ENCODE results near the gene APOE.
A peak's percentile ranks its signal among the peaks of the same experiment; 100 is the strongest.
"Not testable (repeated sequence)": the region's sequence is repeated elsewhere in the genome, so short reads cannot be mapped to it uniquely, and the experiment has no call there.

The APOE gene

DNA sequence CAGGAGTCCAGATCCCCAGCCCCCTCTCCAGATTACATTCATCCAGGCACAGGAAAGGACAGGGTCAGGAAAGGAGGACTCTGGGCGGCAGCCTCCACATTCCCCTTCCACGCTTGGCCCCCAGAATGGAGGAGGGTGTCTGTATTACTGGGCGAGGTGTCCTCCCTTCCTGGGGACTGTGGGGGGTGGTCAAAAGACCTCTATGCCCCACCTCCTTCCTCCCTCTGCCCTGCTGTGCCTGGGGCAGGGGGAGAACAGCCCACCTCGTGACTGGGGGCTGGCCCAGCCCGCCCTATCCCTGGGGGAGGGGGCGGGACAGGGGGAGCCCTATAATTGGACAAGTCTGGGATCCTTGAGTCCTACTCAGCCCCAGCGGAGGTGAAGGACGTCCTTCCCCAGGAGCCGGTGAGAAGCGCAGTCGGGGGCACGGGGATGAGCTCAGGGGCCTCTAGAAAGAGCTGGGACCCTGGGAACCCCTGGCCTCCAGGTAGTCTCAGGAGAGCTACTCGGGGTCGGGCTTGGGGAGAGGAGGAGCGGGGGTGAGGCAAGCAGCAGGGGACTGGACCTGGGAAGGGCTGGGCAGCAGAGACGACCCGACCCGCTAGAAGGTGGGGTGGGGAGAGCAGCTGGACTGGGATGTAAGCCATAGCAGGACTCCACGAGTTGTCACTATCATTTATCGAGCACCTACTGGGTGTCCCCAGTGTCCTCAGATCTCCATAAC lies at the start of gene APOE:
APOE (plus strand) TSS at position 360 of the 724 bp plus-strand sequence. CDS start 829 bp downstream, outside the sequence.
- DNase-seq (ENCODE audit: low spot score): no peak

DNA sequence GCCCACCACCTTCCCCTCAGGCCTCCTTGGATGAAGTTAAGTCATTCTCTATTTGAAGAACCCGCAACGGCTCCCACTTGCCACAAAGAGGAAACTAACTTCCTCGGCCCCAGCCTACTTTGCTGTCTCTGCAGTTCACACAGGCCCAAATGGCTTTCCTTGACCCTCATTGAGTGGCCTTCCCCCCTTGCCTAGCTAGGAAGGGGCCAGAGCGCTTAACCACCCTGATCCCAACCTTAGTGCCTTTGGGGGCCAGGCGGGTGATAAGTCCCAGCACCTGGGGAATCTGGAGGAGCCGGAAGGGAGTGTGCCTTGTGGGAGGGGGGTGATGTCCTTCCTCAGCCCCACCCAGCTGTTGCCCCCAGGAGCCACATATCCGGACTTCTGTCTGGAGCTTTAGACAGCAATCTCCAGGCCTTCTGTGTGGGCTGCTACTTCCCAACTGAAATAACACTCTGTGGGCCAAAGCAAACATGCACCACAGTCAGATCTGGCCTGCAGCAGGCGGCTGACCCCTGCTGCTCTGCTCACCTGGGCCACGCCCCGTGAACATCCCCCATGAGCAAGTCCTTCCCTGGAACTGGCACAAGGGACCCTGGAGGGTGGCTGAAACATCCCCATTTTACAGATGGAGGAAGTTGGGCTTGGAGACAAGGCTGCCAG lies 49.0 kb upstream of the APOE start:
- DNase-seq (ENCODE audit: low spot score): no peak

DNA sequence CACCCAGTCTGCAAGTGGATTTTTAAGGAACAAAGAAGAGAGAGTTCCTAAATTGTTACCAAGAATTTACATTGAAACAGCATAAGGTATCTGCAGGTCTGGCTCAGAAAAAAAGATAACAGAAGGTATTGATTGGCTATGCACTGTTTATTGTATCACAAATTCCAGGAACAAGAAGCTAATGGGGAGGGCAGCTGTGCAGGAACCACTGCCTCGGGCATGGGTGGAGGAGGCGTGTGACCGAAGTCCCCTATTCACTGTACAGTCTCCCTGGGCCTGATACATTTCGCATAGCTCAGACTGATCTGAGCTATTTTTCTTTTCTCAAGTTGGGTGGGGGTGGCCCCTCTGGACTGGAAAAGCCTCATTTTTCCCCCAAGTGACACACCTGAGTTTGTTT lies 47.8 kb upstream of the APOE start:
- DNase-seq (ENCODE audit: low spot score): no peak

DNA sequence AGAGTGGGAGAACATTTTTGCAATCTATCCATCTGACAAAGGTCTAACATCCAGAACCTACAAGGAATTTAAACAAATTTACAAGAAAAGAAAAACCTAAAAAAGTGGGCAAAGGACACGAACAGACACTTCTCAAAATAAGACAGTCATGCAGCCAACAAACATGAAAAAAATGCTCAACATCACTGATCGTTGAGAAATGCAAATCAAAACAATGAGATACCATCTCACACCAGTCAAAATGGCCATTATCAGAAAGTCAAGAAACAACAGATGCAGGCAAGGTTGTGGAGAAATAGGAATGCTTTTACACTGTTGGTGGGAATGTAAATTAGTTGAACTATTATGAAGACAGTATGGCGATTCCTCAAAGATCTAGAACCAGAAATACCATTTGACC lies 44.0 kb upstream of the APOE start:
- not testable (repeated sequence) for DNase-seq (ENCODE audit: low spot score)

DNA sequence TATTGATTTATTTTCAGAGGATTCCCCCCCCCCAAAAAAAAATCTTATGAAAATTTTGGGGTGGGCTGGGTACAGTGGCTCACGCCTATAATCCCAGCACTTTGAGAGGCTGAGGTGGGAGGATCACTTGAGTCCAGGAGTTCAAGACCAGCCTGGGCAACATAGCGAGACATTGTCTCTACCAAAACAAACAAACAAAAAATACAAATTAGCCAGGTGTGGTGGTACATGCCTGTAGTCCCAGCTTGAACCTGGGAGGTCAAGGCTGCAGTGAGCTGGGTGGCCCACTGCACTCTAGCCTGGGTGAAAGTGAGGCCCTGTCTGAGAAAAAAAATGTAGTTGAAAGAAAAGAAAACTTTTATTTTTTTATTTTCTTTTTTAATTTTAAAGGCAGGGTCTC lies 41.6 kb upstream of the APOE start:
- DNase-seq (ENCODE audit: low spot score): no peak

DNA sequence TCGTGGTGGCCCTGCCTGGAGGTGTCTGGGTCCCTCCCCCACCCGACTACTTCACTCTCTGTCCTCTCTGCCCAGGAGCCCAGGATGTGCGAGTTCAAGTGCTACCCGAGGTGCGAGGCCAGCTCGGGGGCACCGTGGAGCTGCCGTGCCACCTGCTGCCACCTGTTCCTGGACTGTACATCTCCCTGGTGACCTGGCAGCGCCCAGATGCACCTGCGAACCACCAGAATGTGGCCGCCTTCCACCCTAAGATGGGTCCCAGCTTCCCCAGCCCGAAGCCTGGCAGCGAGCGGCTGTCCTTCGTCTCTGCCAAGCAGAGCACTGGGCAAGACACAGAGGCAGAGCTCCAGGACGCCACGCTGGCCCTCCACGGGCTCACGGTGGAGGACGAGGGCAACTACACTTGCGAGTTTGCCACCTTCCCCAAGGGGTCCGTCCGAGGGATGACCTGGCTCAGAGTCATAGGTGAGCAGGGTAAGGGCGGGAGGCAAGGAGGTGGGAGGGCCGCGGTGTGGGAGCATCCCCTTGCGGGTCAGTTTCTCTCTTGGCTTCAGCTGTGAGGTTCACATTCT lies 40.3 kb upstream of the APOE start:
- DNase-seq (ENCODE audit: low spot score): no peak

DNA sequence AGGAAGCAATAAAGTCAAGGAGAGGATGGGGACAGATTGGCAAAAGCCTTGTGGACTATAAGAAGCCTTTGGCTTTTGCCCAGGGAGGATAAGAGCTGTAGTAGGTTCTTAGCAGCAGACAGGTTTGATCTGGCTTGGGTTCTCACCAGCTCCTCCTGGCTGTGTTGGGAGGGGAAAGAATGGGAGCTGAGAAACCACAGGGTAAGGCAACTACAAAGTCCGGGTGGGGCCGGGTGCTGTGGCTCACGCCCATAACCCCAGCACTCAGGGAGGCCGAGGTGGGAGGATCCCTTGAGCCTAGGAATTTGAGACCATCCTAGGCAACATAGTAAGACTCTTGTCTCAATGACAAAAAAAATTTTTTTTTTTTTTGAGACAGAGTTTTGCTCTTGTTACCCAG lies 38.9 kb upstream of the APOE start:
- DNase-seq (ENCODE audit: low spot score): no peak

DNA sequence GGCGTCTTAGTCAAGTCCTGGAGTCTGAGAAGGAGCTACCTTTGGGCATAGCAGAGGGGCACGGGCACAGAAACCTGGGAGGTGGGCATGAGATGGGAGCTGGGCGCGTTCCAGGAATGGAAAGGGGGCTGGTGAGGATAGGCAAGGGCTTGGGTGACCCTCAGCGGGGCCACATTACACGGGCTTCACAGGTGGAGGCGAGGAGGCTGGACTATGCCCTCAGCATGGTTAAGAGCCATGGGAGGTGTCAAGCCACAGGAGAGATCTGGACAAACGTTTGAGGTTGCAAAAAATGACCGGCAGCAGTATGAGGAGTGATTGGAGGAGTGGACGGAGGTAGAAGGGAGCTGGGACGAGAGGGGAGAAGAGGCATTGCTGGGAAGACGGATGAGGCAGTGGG lies 38.0 kb upstream of the APOE start:
- DNase-seq (ENCODE audit: low spot score): no peak

DNA sequence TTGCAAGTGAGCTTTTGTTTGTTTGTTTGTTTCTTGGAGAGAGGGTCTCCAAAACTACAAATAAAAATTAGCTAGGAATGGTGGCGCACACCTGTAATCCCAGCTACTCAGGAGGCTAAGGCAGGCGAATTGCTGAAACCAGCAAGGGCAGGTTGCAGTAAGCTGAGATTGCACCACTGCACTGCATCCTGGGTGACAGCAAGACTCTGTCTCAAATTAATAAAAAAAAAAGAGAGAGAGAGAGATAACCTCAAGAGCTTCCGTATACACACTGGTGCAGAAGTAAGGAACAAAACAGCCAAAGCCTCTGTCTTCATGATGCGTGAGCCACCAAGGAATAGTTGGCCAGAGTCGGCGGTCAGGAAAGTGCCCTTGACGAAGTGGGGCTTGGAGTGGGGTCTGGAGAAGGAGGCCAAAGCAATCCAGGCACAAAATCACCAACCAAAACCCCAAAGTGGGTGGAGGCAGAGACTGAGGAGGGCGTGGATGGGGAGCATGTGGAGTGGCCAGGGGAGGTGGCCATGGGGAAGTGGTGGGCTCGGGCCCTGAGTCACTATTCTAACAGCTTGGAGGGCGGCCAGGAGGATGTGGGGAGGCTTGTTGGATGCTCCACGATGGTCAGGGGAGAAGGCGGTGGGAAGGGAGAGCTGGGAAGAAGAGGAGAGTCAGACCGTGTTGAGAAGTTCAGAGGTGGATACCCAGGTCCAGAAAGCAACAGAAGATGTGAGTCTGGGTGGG lies 35.7 kb upstream of the APOE start:
- no peak for DNase-seq (ENCODE audit: low spot score)

DNA sequence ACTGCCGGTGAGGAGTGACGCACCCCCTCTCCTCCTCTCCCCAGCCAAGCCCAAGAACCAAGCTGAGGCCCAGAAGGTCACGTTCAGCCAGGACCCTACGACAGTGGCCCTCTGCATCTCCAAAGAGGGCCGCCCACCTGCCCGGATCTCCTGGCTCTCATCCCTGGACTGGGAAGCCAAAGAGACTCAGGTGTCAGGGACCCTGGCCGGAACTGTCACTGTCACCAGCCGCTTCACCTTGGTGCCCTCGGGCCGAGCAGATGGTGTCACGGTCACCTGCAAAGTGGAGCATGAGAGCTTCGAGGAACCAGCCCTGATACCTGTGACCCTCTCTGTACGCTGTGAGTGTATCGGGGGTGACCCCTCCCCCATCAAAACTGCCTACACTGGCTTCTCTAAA lies 33.8 kb upstream of the APOE start:
- DNase-seq (ENCODE audit: low spot score): no peak

DNA sequence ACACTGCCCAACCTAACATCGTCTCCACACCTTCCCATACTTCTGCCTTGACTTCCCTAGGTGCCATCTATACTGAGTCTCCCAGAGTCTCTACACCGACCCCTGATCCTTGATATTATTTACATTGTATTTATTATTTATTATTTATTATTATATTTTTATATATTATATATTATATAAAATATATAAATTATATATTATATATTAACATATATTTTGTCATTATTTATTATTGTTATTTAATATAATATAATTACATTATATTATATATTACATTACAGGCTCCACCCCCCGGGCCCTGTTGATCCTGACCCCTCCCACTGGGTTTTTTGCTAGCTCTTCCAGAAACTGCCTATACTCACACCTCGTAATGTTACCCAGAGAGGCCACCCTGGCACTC lies 32.9 kb upstream of the APOE start:
- DNase-seq (ENCODE audit: low spot score): no peak

DNA sequence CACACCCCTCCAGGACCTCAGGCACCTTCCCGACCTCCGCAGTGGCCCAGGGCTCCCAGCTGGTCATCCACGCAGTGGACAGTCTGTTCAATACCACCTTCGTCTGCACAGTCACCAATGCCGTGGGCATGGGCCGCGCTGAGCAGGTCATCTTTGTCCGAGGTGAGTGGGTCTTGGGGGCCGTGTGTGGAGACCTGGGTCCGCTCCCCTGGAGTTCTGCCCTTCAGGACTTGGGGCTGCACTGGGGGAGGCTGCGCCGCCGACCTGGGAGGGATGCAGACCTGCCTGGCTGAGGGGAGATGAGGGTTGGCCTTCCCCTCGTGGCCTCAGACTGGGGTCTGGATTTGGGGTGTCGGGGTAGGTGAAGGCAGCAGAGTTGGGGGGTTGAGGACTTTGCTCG lies 31.3 kb upstream of the APOE start:
- no peak for DNase-seq (ENCODE audit: low spot score)

DNA sequence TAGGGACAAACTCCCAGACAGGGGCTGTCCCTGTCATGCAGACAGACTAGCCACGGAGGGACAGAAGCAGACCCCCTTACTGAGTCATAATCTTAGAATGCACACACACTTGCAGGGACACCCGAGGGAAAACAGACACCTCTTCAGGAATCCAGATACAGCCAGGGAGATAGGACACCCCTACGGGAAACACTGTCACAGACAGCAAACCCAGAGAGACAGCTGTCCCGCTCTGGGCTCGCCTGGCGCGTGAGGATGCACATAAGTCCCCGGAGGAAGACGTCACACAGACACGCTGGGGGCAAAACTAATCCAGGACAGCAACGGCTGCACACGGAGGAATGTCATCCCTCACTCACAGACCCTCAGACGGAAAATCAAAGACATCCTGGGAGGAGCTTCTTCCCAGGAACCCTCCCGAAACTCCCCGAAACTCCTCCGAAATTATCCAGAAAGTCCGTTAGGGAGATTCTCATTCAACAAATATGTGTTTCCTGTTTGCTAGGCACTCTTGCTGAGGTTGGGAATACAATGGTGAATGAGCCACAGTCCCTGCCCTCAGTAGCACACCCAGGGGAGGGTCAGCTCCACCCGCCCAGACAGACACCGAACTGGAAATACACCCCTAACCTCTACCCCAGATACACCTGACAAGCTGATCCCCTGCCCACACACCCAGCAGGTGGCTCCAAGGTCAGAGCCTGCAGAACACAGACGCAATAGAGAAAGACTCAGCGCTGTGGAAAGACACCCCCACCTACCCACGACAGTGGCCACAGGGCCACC lies 29.7 kb upstream of the APOE start:
- peak; percentile 58 for DNase-seq (ENCODE audit: low spot score)

DNA sequence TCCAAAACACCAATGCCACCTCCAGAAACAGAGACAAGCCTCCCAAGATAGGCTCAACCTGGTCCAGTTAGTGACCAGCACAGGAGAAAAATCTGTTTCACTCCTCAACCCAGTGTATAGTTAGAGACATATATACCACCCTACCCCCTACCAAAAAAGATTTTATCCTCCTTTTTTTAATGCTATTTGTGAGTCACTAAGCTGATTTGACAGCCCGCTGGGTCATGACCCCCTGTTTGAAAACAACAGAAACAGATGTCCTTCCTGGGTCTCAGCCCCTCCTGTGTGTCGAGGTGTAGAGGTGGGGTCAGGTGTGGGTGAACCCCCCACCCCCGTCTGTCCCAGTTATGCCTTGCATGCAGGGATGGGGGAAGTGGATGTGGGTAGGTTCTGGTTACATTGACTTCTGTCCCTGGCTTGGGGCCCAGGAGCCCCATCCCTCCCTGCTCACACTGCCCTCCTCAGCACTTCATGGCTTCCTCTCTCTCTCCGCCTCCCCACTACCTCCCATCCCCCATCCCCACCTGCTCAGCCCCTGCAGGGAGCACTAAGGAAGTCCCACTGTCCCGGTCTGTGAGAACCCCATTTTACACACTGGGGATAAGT lies 28.6 kb upstream of the APOE start:
- no peak for DNase-seq (ENCODE audit: low spot score)

DNA sequence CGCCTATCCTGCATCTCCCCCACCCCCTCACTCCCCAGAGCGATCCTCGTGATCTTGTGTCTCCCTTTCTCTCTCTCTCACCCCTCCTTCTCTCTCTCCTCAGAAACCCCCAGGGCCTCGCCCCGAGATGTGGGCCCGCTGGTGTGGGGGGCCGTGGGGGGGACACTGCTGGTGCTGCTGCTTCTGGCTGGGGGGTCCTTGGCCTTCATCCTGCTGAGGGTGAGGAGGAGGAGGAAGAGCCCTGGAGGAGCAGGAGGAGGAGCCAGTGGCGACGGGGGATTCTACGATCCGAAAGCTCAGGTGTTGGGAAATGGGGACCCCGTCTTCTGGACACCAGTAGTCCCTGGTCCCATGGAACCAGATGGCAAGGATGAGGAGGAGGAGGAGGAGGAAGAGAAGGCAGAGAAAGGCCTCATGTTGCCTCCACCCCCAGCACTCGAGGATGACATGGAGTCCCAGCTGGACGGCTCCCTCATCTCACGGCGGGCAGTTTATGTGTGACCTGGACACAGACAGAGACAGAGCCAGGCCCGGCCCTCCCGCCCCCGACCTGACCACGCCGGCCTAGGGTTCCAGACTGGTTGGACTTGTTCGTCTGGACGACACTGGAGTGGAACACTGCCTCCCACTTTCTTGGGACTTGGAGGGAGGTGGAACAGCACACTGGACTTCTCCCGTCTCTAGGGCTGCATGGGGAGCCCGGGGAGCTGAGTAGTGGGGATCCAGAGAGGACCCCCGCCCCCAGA lies 27.3 kb upstream of the APOE start:
- DNase-seq (ENCODE audit: low spot score): no peak

DNA sequence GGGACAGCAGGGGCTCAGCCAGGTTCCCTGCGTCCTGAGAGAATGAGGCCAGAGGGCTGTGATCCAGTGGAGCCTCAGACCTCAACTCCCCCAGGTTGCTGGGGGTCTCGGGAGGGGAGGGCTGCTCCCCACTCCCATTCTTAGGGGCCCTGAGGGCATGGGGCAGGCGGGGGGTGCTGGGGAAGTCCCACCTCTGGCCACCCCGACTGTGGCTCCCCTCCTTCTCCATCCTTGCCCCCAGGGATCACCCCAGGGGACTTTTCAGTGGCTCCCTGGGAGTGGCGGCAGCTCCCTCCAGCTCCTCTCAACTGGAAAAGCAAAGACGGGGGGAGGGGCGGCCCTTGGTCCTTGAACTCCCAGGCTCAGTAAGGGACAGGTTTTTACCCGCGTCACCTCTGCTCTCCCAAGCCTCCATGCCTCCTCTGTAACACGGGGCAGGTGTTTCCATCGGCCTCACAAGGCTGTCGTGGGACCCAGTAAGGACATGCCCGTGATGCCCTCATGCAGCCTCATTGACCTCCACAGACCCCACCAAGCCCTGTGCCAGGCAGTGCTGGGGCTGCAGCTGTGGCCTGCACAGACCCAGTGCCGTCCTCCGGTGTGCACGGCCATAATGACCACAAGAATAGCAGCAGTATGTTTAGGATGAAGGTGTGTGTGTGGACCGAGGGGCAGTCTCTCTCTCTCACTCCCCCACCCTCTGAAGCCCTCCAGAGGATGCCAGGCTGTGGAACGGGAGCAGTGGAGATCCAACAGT lies 26.1 kb upstream of the APOE start:
- no peak for DNase-seq (ENCODE audit: low spot score)

DNA sequence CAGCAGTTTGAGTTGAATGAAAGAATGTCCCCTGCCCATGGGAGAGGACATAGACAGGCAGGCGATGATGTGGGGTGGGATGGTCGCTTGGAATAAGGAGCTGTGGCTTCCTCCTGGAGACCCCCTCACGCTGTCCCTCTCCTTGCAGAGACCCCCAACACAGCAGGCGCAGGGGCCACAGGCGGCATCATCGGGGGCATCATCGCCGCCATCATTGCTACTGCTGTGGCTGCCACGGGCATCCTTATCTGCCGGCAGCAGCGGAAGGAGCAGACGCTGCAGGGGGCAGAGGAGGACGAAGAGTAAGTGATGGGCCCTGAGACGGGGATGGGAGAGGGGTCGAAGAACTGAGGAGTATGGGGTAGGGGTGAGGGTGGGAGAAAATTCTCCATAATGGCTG lies 23.5 kb upstream of the APOE start:
- no peak for DNase-seq (ENCODE audit: low spot score)

DNA sequence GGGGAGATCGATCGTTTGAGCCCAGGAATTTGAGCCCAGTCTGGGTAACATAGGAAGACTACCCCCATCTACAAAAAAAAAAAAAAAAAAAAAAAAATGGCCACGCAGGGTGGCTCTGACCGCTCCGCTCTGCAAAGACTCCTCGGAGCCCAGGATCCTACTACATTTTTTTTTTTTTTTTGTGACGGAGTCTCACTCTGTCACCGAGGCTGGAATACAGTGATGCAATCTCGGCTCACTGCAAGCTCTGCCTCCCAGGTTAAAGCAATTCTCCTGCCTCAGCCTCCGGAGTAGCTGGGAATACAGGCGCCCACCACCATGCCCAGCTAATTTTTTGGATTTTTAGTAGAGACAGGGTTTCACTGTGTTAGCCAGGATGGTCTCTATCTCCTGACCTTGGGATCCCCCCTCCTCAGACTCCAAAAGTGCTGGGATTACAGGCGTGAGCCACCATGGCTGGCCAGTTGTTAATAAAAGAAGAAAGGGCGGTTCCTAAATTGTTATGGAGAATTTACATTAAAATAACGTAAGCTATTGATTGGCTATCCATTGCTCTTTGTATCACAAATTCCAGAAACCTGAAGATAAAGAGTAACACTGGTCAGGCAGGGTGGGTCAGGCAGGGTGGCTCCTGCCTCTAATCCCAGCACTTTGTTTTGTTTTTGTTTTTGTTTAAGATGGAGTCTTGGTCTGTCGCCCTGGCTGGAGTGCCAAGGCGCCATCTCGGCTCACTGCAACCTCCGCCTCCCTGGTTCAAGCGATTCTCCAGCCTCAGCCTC lies 22.8 kb upstream of the APOE start:
- DNase-seq (ENCODE audit: low spot score): not testable (repeated sequence)

DNA sequence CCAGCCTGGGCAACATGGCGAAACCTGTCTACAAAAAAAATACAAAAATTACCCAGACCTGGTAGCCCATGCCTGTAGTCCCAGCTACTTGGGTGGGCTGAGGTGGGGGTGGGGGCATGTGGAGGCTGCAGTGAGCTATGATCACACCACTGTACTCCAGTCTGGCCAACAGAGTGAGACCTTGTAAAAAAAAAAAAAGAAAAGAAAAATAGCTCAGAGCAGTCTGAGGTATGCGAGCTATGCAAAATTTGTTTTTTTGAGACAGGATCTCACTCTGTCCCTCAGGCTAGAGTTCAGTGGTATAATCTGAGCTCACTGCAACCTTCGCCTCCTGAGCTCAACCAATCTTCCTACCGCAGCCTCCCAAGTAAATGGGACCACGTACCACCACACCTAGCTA lies 21.7 kb upstream of the APOE start:
- no peak for DNase-seq (ENCODE audit: low spot score)

Measured in kidney capillary endothelial cell (primary cell).